Measurements from ENCODE around the gene MRPL37. TPM values are rescaled to one million over a fixed set of nuclear protein-coding genes. Genes with fewer than 3 reads are reported as not detected.
A peak's percentile ranks its signal among the peaks of the same experiment; 100 is the strongest.

The MRPL37 gene
- 109 and 122 TPM in 2 replicates for total RNA-seq (2012; rRNA removed)

GRCh38 chr1:54199765-54200518, at the start of gene MRPL37, which contains the start of gene CYB5RL:
Gene MRPL37, plus strand, starts transcription at chr1:54200167. Its CDS starts 77 bp downstream, at chr1:54200244.
Gene CYB5RL, minus strand, starts transcription at chr1:54200030. Its CDS starts 4,414 bp downstream, at chr1:54195616.
- peak within 1 kb of the TSS; percentile 89 for H3K4me2 ChIP-seq (ENCODE audit: low read length)
- peaks cover 21% of the 10 kb centered on the region for H3K4me1 ChIP-seq (ENCODE audit: control insufficient read depth, insufficient read depth, low read length)
- peak within 1 kb of the TSS; percentile 88 for H3K9ac ChIP-seq (ENCODE audit: low read depth, low read length)

GRCh38 chr1:54151013-54151412, 49.0 kb upstream of the MRPL37 start:
- no peaks in the 10 kb centered on the region for H3K9me3 ChIP-seq (replicated peaks; ENCODE audit: low read length)
- H3K4me1 ChIP-seq (ENCODE audit: control insufficient read depth, insufficient read depth, low read length): peaks cover 11% of the 10 kb centered on the region
- H3K4me3 ChIP-seq (ENCODE audit: low read length): no peak overlapping the region
- H3K27me3 ChIP-seq (ENCODE audit: control insufficient read depth, insufficient read depth, low read length): no peaks in the 10 kb centered on the region
- H3K4me2 ChIP-seq (ENCODE audit: low read length): no peak overlapping the region
- H3K9ac ChIP-seq (ENCODE audit: low read depth, low read length): no peak overlapping the region
- H3K36me3 ChIP-seq (ENCODE audit: insufficient read depth, low read length): no peaks in the 10 kb centered on the region

More at GRCh38 chr1:54199765-54200518, at the start of gene MRPL37, which contains the start of gene CYB5RL:
- H3K27me3 ChIP-seq (ENCODE audit: control insufficient read depth, insufficient read depth, low read length): no peaks in the 10 kb centered on the region
- H3K36me3 ChIP-seq (ENCODE audit: insufficient read depth, low read length): peaks cover 9% of the 10 kb centered on the region
- H3K9me3 ChIP-seq (replicated peaks; ENCODE audit: low read length): no peaks in the 10 kb centered on the region
- H3K4me3 ChIP-seq (ENCODE audit: low read length): peak within 1 kb of the TSS; percentile 82

- Histone ChIP-seq H3K36me3 (ENCODE audit: insufficient read depth, low read length) (no peaks in the 10 kb centered on the region), H3K9me3 (replicated peaks; ENCODE audit: low read length) (no peaks in the 10 kb centered on the region), H3K4me1 (ENCODE audit: control insufficient read depth, insufficient read depth, low read length) (peaks cover 13% of the 10 kb centered on the region), H3K4me3 (ENCODE audit: low read length) (no peak within 1 kb of the TSS), H3K9ac (ENCODE audit: low read depth, low read length) (no peak within 1 kb of the TSS), H3K27me3 (ENCODE audit: control insufficient read depth, insufficient read depth, low read length) (no peaks in the 10 kb centered on the region), H3K4me2 (ENCODE audit: low read length) (peak within 1 kb of the TSS; percentile 47)
Observed at GRCh38 chr1:54152696-54153095, 47.3 kb upstream of the MRPL37 start, which contains the start of gene CDCP2. Gene CDCP2, minus strand, starts transcription at chr1:54153000. Its CDS starts 78 bp downstream, at chr1:54152922.

DNA sequence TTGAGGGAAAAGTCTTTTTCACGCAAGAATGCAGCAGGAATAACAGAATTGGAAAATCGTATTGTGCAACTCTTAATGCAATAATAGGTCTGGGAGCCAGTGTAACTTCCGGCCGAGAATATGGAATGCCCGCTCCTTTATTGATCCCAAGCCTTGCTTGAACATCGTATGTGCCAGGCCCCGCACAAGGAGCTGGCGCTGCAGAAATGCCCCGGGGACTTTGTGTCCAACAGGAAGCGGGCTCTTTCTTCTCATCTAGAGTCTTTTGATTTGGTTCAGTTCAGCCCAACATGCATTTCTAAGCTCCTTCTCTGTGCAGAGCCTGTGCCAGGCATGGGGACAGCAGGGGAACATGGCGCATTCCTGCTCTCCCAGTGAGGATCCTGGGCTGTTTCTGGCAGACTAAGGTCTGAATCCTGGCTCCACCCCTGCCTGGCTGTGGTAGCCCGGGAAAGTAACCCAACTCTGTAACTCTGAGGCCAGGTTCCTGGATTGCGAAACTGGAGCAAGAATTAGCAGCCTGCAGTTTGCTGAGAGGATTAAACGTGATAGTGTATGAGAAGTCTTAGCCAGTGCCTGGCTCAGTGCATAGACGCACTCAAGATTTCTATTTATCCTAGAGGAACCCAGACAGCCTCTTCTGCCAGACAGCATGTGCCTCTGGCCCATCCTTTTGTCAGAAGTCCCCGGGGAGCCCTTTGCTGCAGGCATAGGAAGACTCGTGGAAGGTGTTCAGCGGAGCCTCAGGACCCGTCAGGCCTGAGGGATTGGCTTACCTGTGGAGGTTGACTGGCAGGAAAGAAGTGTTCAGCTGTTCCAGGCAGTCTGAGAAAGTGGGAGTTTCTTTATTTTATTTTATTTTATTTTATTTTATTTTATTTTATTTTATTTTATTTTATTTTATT, 46.2 kb upstream of the MRPL37 start:
- Histone ChIP-seq H3K9ac (ENCODE audit: low read depth, low read length) (no peak overlapping the region), H3K9me3 (replicated peaks; ENCODE audit: low read length) (no peaks in the 10 kb centered on the region), H3K27me3 (ENCODE audit: control insufficient read depth, insufficient read depth, low read length) (no peaks in the 10 kb centered on the region), H3K36me3 (ENCODE audit: insufficient read depth, low read length) (no peaks in the 10 kb centered on the region), H3K4me2 (ENCODE audit: low read length) (peak overlapping the region; percentile 47), H3K4me1 (ENCODE audit: control insufficient read depth, insufficient read depth, low read length) (peaks cover 21% of the 10 kb centered on the region), H3K4me3 (ENCODE audit: low read length) (no peak overlapping the region)

DNA sequence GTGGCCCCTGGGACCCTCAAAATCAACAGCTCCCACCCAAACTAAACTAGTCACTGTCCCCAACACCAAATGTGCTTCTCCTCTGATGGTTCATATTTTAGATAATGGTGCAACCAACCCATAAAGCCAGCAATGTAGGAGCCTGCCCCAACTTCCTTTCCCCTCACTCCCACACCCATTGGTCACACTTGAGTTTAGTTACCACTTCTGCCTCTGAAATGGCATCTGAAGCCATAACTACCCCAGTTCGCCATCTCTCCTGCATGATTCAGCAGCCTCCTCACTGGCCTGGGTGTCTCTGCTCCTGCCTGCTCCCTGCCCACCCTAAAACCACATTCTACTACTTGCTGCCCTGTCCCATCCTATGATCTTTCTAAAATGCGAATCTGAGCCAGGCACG, 43.8 kb upstream of the MRPL37 start:
- no peaks in the 10 kb centered on the region for H3K36me3 ChIP-seq (ENCODE audit: insufficient read depth, low read length)
- no peak overlapping the region for H3K4me2 ChIP-seq (ENCODE audit: low read length)
- H3K4me3 ChIP-seq (ENCODE audit: low read length): no peak overlapping the region
- no peak overlapping the region for H3K9ac ChIP-seq (ENCODE audit: low read depth, low read length)
- H3K27me3 ChIP-seq (ENCODE audit: control insufficient read depth, insufficient read depth, low read length): peaks cover under 1% of the 10 kb centered on the region
- H3K9me3 ChIP-seq (replicated peaks; ENCODE audit: low read length): no peaks in the 10 kb centered on the region
- peaks cover 21% of the 10 kb centered on the region for H3K4me1 ChIP-seq (ENCODE audit: control insufficient read depth, insufficient read depth, low read length)

DNA sequence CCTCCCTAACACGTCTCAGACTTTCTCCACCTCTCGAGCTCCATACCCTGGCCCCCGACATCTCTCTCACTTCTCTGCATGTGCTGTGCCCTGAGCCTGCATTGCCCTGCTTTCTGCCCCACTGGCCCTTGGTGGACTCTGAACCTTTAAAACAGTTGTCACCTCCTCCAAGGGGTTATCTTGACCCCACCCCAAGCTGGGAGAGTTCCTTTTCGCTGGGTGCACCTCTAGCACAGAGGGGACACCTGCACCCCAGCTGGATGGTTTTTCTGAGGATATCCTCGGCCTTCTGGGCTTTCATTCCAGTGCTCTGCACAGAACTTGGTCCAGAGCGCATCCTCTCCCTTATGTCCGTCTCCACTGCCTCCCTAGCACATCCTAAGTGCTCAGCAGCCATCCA, 43.0 kb upstream of the MRPL37 start:
- H3K4me1 ChIP-seq (ENCODE audit: control insufficient read depth, insufficient read depth, low read length): peaks cover 21% of the 10 kb centered on the region
- H3K4me3 ChIP-seq (ENCODE audit: low read length): no peak overlapping the region
- H3K9ac ChIP-seq (ENCODE audit: low read depth, low read length): no peak overlapping the region
- no peaks in the 10 kb centered on the region for H3K36me3 ChIP-seq (ENCODE audit: insufficient read depth, low read length)
- no peak overlapping the region for H3K4me2 ChIP-seq (ENCODE audit: low read length)
- no peaks in the 10 kb centered on the region for H3K9me3 ChIP-seq (replicated peaks; ENCODE audit: low read length)
- peaks cover 8% of the 10 kb centered on the region for H3K27me3 ChIP-seq (ENCODE audit: control insufficient read depth, insufficient read depth, low read length)

DNA sequence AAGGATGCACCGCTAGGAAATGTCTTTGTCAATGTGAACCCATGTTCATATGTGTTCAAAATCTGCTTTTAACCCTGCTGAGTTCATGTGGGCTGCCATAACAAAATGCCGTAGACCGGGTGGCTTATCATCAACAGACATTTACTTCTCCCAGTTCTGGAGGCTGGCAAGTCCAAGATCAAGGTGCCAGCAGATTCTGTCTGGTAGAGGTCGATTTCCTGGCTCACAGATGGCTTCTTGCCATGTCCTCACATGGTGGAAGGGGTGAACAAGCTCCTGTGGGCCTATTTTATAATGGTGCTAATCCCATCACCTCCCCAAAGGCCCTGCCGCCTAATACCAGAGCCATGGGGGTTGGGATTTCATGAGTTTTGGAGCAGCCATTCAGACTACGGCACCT, 42.6 kb upstream of the MRPL37 start:
- H3K9ac ChIP-seq (ENCODE audit: low read depth, low read length): no peak overlapping the region
- peaks cover 21% of the 10 kb centered on the region for H3K4me1 ChIP-seq (ENCODE audit: control insufficient read depth, insufficient read depth, low read length)
- no peak overlapping the region for H3K4me2 ChIP-seq (ENCODE audit: low read length)
- H3K4me3 ChIP-seq (ENCODE audit: low read length): no peak overlapping the region
- no peaks in the 10 kb centered on the region for H3K9me3 ChIP-seq (replicated peaks; ENCODE audit: low read length)
- H3K27me3 ChIP-seq (ENCODE audit: control insufficient read depth, insufficient read depth, low read length): peaks cover 8% of the 10 kb centered on the region
- H3K36me3 ChIP-seq (ENCODE audit: insufficient read depth, low read length): no peaks in the 10 kb centered on the region

DNA sequence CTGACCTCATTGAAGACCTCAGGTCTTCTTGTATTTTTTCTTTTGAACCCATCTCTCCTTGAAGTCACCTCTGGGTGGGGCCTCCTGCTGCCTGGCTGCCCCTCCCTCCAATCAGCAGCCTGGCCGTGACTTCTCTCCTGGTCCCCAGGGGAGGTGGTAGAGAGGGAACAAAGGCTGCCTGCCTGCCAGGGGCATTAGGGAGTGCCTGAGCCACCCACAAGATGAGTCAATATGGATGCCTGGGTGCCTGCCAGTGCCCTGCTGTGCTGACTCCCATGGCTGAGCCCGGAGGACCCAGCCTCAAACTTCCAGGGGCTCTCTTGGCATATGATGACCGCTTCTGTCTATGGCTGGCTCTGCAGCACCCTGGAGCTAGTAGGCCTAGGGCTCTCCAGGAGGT, 41.9 kb upstream of the MRPL37 start:
- no peaks in the 10 kb centered on the region for H3K9me3 ChIP-seq (replicated peaks; ENCODE audit: low read length)
- no peaks in the 10 kb centered on the region for H3K36me3 ChIP-seq (ENCODE audit: insufficient read depth, low read length)
- peaks cover 8% of the 10 kb centered on the region for H3K27me3 ChIP-seq (ENCODE audit: control insufficient read depth, insufficient read depth, low read length)
- H3K9ac ChIP-seq (ENCODE audit: low read depth, low read length): no peak overlapping the region
- H3K4me2 ChIP-seq (ENCODE audit: low read length): no peak overlapping the region
- no peak overlapping the region for H3K4me3 ChIP-seq (ENCODE audit: low read length)
- peaks cover 20% of the 10 kb centered on the region for H3K4me1 ChIP-seq (ENCODE audit: control insufficient read depth, insufficient read depth, low read length)

DNA sequence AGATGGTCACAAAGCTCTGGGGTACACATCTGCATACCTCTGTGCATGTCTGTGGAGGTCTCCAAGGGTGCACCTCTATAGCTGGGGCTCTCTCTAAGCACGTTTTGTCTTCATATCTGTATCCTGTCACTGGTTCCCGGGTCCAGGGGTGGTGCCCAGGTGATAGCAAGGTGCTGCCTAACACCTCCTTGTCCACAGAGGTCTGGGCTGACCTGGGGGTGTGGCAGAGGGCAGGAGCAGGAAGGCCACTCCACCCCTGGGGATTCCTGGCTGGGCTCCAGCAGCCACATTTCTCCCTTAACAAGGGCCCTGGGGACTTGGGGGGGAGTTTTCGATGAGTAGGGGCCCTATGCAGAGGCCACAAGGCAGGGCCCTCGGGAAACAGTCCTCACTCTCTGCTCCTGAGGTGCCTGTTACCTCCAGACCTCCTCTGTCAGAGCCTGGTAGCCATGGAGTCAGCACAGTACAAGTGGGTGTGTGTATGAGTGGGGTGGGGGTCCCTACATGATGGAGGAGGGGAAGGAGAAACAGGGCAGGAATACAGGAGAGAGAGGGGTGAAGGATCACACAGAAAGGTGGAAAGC, 40.1 kb upstream of the MRPL37 start:
- Histone ChIP-seq H3K9ac (ENCODE audit: low read depth, low read length) (no peak overlapping the region), H3K9me3 (replicated peaks; ENCODE audit: low read length) (no peaks in the 10 kb centered on the region), H3K4me1 (ENCODE audit: control insufficient read depth, insufficient read depth, low read length) (peaks cover 10% of the 10 kb centered on the region), H3K4me2 (ENCODE audit: low read length) (no peak overlapping the region), H3K27me3 (ENCODE audit: control insufficient read depth, insufficient read depth, low read length) (peaks cover 8% of the 10 kb centered on the region), H3K36me3 (ENCODE audit: insufficient read depth, low read length) (no peaks in the 10 kb centered on the region), H3K4me3 (ENCODE audit: low read length) (no peak overlapping the region)

DNA sequence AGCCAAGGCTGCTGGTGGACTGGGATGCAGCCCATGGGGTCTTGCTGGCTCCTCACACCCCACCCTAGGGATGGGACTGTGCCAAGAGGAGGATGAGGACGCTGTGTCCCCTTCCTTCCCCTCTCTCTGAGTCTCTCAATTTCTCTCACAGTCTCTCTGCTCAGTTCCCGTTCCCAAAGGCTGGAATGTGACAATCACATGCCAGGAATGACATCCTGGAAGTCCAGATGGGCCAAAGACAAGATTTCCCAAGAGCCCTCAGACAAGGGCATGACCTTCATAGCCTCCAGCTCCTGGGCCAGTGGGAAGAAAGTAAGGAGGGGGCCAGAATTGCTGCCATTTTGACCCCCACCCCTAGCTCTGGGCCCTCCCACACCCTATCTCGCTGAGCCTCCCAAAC, 39.6 kb upstream of the MRPL37 start:
- H3K4me1 ChIP-seq (ENCODE audit: control insufficient read depth, insufficient read depth, low read length): peaks cover 10% of the 10 kb centered on the region
- peaks cover 8% of the 10 kb centered on the region for H3K27me3 ChIP-seq (ENCODE audit: control insufficient read depth, insufficient read depth, low read length)
- no peak overlapping the region for H3K4me2 ChIP-seq (ENCODE audit: low read length)
- no peaks in the 10 kb centered on the region for H3K9me3 ChIP-seq (replicated peaks; ENCODE audit: low read length)
- H3K9ac ChIP-seq (ENCODE audit: low read depth, low read length): no peak overlapping the region
- H3K4me3 ChIP-seq (ENCODE audit: low read length): no peak overlapping the region
- no peaks in the 10 kb centered on the region for H3K36me3 ChIP-seq (ENCODE audit: insufficient read depth, low read length)

DNA sequence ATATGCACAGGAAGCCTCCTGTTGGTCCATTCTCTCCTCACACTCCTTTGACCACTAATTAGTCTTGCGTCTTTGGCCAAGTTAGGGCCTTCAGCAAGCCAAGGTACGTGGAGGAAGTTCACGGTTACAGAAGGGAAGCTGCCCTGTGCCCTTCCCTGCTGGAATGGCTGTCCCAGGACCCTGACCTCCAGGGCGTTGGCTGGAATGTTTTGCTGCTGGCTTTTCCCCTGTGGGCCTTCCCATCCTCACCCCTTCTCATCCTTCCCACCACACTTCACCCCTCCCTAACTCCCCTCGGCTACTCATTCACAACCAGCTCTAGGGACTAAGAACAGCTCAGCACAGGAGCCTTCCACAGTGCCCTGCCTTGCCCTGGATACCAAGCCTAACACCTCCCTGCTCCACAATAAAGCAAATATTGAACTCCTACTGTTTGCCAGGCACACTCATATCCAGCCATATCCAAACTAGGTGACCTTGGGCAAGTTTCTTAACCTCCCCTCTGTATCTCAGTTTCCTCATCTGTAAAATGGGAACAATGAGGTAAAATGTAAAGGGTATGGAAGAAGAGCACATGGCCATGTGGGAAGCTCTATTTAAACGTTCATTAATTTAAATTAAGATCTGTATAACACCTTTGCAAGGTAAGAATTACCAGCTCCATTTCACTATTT, 38.3 kb upstream of the MRPL37 start:
- H3K27me3 ChIP-seq (ENCODE audit: control insufficient read depth, insufficient read depth, low read length): peaks cover 8% of the 10 kb centered on the region
- peaks cover 10% of the 10 kb centered on the region for H3K4me1 ChIP-seq (ENCODE audit: control insufficient read depth, insufficient read depth, low read length)
- H3K9ac ChIP-seq (ENCODE audit: low read depth, low read length): no peak overlapping the region
- H3K9me3 ChIP-seq (replicated peaks; ENCODE audit: low read length): no peaks in the 10 kb centered on the region
- H3K36me3 ChIP-seq (ENCODE audit: insufficient read depth, low read length): no peaks in the 10 kb centered on the region
- no peak overlapping the region for H3K4me2 ChIP-seq (ENCODE audit: low read length)
- no peak overlapping the region for H3K4me3 ChIP-seq (ENCODE audit: low read length)
